HG03442 (cell line): ENCODE data around the gene CUBN.
"Not testable (repeated sequence)": the region's sequence is repeated elsewhere in the genome, so short reads cannot be mapped to it uniquely, and the experiment has no call there.

Experiments used
- ATAC-seq: cut with Tn5 transposase; IDR thresholded peaks from one replicate; pipeline ENCODE4 v1.9.1; 2021; ENCODE audit warnings: mild to moderate bottlenecking, moderate library complexity; ENCODE audit not compliant: unreplicated experiment

The CUBN gene

DNA sequence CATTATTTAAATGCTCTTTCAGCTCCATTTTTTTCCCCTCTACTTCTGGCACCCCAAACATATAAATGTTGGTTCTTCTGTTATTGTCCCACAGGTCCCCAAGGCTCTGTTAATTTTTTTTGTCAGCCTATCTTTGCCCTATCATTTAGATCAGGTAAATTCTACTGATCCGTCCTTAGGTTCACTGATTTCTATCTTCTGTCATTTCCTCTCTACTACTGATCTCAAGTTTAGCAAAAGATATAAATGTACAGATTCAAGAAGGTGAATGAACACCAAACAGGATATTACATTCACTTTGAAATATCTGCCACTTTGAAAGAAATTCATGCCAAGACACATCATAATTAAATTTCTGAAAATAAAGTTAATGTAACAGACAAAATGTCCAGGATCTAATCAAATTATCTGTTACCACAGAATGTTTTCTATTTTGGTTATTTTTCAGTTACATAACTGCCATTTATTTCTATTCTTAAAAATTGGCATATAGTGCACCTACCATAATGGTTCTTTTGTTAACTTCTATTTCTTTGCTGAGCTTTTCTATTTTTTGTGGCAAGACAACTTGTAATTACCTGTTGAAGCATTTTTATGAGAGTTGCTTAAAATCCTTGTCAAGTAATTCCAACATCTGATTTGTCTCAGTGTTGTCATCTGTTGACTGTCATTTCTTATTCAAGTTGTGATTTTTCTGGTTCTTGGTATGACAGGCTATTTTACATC lies 12.1 kb upstream of the CUBN start:
- no peak for ATAC-seq

- ATAC-seq = no peak
These were observed 10.8 kb upstream of the CUBN start for GRCh38 chr10:17140386-17140761.

GRCh38 chr10:17138460-17139042 lies 8.9 kb upstream of the CUBN start:
- ATAC-seq = no peak

DNA sequence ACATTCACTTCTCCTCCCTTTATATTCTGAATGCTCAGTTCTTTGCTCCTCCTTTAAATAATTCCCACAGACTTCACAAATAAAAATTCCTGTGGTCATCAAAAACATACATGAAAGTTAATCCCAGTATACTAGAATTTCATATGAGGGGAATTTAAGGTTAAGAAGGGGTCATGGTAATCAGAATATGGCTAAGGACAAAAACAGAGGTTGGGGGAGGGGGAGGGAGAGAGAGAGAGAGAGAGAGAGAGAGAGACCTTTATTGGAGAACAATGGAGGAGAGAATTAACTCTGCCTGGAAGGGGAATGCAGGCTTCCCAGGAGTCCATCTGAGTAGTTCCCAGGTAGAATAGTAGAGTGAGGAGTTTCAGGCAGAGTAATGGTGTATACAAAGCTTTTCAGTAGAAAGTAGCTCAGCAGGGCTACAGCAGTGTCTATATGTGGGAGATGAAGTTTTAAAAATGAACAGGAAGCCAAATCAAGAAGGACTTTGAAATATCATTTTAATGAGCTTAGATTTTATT lies 5.2 kb upstream of the CUBN start:
- ATAC-seq = no peak

DNA sequence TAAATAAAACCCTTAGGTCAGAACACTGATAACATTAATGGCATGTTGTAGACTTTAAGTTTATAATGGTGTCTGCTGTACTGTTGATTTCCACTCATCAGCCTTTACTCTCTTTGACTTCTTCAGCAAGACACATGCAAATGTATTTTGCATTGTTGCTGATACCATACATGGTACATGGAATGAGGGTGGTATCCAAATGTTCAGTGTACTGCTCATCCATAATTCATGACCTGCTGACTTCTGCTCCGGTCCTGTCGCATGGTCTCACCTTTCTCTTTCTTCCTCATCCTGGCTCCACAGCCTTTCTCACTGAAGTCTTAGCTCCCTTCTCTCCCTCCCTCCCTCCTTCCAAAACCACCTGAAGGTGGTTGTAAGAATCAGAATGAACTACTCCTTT lies 4.7 kb upstream of the CUBN start:
- no peak for ATAC-seq

DNA sequence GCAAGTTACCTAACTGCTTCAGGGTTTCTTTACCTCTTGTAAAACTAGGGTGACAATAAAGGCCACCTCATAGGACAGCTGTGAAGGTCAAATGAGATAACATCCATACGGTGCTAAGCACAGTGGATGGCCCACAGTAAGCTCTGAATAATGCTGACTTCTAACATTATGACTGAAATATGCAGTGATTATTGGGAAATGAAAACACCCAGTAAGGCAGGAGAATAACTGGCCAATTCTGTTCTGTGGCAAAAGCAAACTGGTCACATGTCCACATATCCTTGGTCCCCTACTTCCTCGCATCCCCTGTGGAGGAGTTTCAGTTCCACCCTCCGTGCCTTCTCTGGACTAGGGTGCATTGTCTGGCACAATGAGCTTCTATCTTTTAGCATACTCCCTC lies 1.4 kb downstream of the CUBN start:
- ATAC-seq = no peak

GRCh38 chr10:17126327-17126726 lies 3.3 kb downstream of the CUBN start:
- no peak for ATAC-seq

DNA sequence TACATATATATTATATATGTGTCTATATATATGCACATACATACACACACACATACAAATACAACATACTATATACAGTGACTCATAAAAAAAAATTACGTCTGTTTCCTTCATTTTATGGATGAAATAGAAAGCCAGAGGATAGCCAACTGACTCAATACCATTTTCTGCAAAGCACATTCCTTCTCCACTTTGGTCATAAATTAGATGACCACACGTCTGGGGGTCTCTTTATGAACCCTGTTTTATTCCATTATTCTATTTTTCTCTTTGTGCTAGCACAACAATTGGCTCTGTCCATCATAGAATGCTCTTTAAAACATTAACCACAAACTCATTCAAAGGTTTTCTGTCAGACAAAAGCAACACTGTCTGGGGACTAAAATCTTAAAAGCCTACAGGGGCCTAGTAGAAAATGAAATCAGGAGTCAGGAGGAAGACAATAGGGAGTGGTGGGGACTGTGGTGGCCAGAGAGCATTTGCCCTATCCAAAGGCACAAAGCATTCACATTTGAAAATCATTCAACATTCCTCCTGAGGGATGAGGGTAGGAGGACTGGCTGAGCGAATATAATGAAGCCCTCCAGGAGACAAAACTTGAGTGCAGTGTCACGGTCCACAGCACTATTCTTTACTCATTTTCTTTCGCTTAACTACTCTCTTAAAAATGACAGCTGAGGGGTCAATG lies 4.3 kb downstream of the CUBN start:
- ATAC-seq = no peak

DNA sequence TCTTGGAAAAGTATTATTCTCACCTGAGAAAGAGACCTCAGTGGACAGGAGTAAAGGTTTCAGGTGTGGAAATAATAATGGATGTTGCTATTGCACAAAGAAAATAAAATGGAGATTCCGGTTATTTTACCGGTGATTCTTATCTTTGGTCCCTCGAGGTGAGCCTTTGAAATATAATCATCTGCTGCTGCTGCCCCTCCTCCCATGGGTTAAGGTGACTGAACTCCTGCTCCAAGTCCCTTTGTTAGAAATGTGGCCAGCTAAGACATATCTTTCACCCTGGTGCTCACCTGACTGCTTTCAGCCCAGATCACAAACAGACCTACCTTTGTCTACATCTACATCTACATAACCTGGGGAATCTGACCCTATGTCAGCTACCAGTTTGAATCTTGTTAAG lies 5.7 kb downstream of the CUBN start:
- no peak for ATAC-seq

DNA sequence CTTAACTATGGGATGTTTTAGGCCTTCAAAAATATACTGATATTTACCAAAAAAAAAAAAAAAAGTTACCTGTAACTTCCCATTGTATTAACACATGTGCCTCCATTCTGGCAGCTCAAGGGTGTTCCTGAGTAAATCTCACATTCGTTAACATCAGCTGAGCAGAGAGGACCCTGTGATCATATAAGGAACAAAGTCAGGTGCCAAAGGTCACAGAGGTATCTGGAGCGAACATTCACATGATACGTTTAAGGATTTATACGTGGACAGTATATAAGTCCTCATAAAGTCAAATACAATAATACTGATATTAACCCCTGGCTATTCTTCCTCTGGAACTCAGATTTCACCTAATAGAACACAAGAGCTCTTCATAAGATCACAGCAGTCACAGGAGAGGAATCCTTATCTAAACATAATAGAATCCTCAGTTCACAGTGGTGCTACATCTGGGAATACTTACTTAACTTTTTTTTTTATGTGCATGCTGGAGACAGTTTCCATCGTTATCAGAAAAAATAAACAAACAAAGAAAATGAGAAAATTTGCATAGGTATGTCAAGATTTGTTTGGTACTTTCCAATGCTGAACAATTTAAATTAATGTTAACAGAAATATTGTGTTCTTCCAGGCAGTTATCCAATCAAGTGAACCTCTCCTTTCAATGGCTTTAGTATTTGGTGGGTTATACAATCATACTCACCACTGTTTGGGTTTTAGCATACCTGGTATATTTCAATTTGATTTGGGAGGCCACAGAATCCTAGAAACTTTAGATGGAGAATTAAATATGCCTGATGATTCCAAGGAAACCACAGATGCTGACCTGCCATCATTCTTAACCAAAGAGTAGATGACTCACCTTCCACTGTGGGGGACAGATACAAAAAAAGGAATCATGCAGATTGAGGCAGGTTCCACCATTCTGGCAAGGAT lies 6.6 kb downstream of the CUBN start:
- no peak for ATAC-seq

- no peak for ATAC-seq
These were observed 7.6 kb downstream of the CUBN start for GRCh38 chr10:17122052-17122451.

- ATAC-seq = no peak
These were observed 8.9 kb downstream of the CUBN start for GRCh38 chr10:17120694-17121093.

DNA sequence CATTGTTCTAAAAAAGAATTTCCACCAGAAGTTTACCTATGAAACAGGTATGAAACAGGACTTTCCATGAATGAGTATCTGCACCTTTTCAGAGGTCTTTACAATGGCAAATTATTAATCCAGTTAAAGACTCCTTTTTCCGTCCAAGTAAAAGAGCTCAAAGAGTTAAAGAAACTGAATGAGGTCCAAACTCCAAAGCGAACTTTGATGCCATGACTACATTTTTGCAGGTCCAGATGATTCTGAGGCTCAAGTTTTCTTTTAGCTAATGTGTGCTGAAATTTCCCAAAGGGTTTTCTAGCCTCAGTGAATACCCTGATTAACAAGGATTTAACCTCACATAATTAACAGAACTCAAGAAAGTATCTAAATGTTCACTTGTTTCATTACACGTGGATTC lies 9.8 kb downstream of the CUBN start:
- ATAC-seq = no peak

- no peak for ATAC-seq
These were observed 13.4 kb downstream of the CUBN start for GRCh38 chr10:17116193-17116592.

DNA sequence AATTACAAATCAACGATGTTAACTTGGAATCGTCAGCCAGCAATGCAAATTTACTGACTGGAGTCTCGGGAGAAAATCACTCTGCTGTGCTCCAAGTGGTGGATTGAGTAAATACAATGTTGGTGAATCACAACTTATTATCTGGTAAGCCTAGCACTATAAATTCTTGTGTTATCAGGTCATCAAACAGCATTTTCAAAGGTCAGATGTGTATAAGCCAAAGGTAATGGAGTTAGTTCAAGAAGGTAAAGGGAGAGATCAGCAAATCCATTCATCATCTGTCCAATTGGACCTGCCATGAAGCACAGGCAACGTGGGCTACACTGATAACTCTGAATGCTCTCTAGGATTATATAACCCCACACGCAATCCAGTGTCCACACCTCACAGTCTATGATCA lies 13.9 kb downstream of the CUBN start:
- no peak for ATAC-seq

GRCh38 chr10:17114878-17115444 lies 14.7 kb downstream of the CUBN start:
- ATAC-seq = not testable (repeated sequence)

DNA sequence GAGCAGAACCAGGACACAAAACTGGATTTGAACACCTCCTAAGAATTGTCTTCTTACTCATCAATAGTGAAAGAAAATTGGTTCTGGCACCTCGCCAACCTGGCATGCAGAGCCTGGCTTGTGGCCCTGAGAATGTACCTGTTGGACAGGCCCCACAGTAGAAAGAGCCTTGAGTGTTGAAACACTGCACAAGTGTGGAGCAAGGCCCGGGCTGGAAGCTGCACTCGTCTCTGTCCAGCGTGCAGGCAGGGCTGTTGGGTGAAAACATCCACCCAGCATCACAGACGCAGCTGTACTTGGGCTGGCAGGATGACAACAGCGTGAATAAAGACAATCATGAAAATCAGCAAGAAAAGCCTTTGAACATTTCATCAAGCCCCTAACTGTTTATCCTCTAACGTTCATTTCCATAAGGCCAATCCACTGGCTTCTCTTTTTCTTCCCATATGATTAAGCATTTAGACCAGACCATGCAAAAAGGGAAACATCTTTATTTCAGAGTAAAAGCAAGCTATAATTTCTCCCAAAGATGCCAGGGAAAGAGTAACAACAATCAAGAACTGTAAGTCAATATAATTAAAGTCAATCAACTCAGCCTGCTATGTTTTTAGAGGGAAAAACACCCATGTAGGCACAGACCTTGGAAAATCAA lies 15.6 kb downstream of the CUBN start:
- no peak for ATAC-seq

GRCh38 chr10:17113346-17113745 lies 16.3 kb downstream of the CUBN start:
- no peak for ATAC-seq

DNA sequence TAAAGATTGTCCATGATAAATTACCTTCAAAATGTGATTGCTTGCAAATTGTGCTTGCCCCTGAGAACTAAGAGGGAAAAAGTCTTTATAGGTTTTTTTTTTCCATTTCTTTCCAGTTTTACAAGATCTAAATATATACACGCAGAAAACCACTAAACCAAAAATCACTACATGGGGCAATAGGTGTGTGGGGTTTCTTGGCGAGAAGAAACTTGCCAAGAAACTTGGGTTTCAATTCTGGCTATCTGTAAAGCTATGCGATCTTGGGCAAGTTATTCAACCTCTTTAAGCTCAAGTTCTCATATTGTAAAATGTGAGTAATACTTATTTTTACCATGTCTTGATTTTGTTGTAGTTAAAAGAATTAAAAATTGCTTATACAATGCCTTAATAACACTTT lies 17.0 kb downstream of the CUBN start:
- no peak for ATAC-seq
